ENCODE data around the gene CNOT6L. TPM values are rescaled to one million over a fixed set of nuclear protein-coding genes. Genes with fewer than 3 reads are reported as not detected.

Gene CNOT6L
- total RNA-seq, 1 experiment from 2014 or later, result 14.5 TPM

DNA sequence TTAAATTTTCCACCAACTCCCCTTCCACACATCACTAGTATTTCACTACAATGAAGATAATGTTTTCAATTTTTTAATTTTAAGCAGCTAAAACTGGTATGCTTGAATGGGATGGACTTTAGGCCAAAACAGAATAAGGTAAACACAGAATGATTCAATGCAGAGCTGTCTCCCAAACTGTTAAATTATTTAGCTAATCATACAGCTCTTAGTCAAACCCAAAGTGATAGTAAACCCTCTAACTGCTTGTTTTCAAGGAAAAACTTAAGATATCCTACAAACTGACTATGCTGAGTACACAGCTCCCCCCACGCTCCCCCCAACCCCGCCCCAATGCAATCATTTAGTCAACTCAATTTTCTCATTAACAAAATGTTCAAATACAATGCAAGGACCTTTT lies 30.2 kb downstream of the CNOT6L start:
- Histone ChIP-seq H3K9ac (ENCODE audit: extremely low read depth, insufficient read length, low read length) (no peak overlapping the region), H3K79me1 (ENCODE audit: insufficient read depth, low read depth, low read length, poor library complexity, severe bottlenecking) (no peaks in the 10 kb centered on the region), H3K4me2 (ENCODE audit: insufficient read depth, insufficient read length, low read length) (no peak overlapping the region), H4K5ac (ENCODE audit: insufficient read length, low read depth, low read length) (no peak overlapping the region), H3K14ac (ENCODE audit: insufficient read depth, low read length) (no peak overlapping the region), H3K27me3 (ENCODE audit: insufficient read depth, low read length) (no peaks in the 10 kb centered on the region), H4K91ac (ENCODE audit: insufficient read length, low read depth, low read length) (no peak overlapping the region), H4K20me1 (ENCODE audit: control insufficient read depth, insufficient read depth, insufficient read length) (no peaks in the 10 kb centered on the region), H2BK120ac (ENCODE audit: low read depth, low read length, poor library complexity, severe bottlenecking) (no peak overlapping the region), H3K27ac (ENCODE audit: insufficient read length, low read depth, low read length) (no peak overlapping the region), H2AFZ (ENCODE audit: low read length) (no peak overlapping the region), H3K56ac (ENCODE audit: insufficient read length, low read depth, low read length) (no peak overlapping the region), H3K23ac (ENCODE audit: insufficient read length, low read depth, low read length) (no peak overlapping the region), H3K9me3 (ENCODE audit: control insufficient read depth, low read depth, low read length) (no peaks in the 10 kb centered on the region), H2BK5ac (ENCODE audit: insufficient read length, low read length) (no peak overlapping the region), H3K4me1 (ENCODE audit: insufficient read depth, low read length) (no peaks in the 10 kb centered on the region), H3K18ac (ENCODE audit: insufficient read length, low read depth, low read length) (no peak overlapping the region), H2BK20ac (ENCODE audit: low read depth, low read length, poor library complexity, severe bottlenecking) (no peak overlapping the region), H3K79me2 (ENCODE audit: insufficient read depth, low read length) (no peaks in the 10 kb centered on the region), H3K4ac (ENCODE audit: low read depth, low read length) (no peak overlapping the region), H2AK5ac (ENCODE audit: insufficient read length, low read length) (no peak overlapping the region), H2BK15ac (ENCODE audit: low read depth, low read length) (no peak overlapping the region), H2BK12ac (ENCODE audit: insufficient read length, low read depth, low read length) (no peak overlapping the region), H3K23me2 (ENCODE audit: insufficient read length, low read depth, low read length, poor library complexity, severe bottlenecking) (no peaks in the 10 kb centered on the region), H4K8ac (replicated peaks; ENCODE audit: insufficient read length, low read depth, low read length) (no peak overlapping the region), H3T11ph (ENCODE audit: low read length) (no peak overlapping the region)
- no peak for DNase-seq
- WGBS (ENCODE audit: extremely low coverage, insufficient read length, low lambda C conversion rate), result no CpG with 5 or more reads among the region's 2 CpGs
- no peaks in the 10 kb centered on the region for H3K36me3 Mint-ChIP-seq (ENCODE audit: insufficient read depth in 1 of 3, low read depth in 3 of 3)
- H3K4me1 Mint-ChIP-seq, result no peaks in the 10 kb centered on the region
- H3K27me3 Mint-ChIP-seq (ENCODE audit: low read depth), result no peaks in the 10 kb centered on the region
- H3K4me3 Mint-ChIP-seq, result no peak overlapping the region
- no peak overlapping the region for H3K27ac Mint-ChIP-seq
- TF ChIP-seq, protein P1, sequence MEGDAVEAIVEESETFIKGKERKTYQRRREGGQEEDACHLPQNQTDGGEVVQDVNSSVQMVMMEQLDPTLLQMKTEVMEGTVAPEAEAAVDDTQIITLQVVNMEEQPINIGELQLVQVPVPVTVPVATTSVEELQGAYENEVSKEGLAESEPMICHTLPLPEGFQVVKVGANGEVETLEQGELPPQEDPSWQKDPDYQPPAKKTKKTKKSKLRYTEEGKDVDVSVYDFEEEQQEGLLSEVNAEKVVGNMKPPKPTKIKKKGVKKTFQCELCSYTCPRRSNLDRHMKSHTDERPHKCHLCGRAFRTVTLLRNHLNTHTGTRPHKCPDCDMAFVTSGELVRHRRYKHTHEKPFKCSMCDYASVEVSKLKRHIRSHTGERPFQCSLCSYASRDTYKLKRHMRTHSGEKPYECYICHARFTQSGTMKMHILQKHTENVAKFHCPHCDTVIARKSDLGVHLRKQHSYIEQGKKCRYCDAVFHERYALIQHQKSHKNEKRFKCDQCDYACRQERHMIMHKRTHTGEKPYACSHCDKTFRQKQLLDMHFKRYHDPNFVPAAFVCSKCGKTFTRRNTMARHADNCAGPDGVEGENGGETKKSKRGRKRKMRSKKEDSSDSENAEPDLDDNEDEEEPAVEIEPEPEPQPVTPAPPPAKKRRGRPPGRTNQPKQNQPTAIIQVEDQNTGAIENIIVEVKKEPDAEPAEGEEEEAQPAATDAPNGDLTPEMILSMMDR (conservative IDR thresholded peaks at IDR 0.05), result no peak
- no peaks in the 10 kb centered on the region for H3K9me3 Mint-ChIP-seq

Measured in H9 (cell line).